Measurements from ENCODE around the gene FLRT2.

DNA sequence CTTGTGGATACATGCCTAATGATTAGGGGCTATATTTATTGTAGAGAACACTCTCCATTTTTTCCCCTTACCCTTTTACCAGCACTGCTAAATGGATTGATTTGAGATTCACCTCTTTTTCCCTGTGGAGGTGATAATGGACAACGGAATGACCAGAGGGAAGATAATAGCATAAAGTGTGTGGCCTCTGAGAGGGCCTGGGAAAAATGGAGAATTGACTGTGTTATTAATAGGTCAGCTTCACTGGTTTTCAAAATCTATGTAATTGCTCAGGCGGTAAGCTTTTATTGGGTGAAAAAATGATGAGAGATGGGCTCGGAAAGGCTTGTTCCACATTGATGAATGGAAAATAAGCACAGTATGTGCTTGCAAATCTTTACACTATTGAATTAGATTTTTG, 15.8 kb downstream of the FLRT2 start:
- TF ChIP-seq POLR2A (IDR thresholded peaks at IDR 0.05) (no peak), POLR2AphosphoS5 (IDR thresholded peaks at IDR 0.05) (no peak)
- TF ChIP-seq, protein P1, sequence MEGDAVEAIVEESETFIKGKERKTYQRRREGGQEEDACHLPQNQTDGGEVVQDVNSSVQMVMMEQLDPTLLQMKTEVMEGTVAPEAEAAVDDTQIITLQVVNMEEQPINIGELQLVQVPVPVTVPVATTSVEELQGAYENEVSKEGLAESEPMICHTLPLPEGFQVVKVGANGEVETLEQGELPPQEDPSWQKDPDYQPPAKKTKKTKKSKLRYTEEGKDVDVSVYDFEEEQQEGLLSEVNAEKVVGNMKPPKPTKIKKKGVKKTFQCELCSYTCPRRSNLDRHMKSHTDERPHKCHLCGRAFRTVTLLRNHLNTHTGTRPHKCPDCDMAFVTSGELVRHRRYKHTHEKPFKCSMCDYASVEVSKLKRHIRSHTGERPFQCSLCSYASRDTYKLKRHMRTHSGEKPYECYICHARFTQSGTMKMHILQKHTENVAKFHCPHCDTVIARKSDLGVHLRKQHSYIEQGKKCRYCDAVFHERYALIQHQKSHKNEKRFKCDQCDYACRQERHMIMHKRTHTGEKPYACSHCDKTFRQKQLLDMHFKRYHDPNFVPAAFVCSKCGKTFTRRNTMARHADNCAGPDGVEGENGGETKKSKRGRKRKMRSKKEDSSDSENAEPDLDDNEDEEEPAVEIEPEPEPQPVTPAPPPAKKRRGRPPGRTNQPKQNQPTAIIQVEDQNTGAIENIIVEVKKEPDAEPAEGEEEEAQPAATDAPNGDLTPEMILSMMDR (IDR thresholded peaks at IDR 0.05), result no peak
